A549 (cell line): ENCODE data around the gene KRTAP10-9.

Experiments
- CTCF ChIP-seq: fragments of >200 bp; sonication (Bioruptor Twin); formaldehyde crosslinking; IDR thresholded peaks from 3 replicates; pipeline ENCODE4 v1.5.1; 2016
- JUN ChIP-seq, 2 experiments: fragments of >200 bp; sonication (Bioruptor Twin); formaldehyde crosslinking; IDR thresholded peaks; 2 replicates in 1 of 2; 3 replicates in 1 of 2; pipeline ENCODE4 v1.6.1; 2016 to 2017
- PBX3 ChIP-seq: IDR thresholded peaks from 2 replicates; pipeline ENCODE4 v1.6.1; 2012
- SMC3 ChIP-seq: fragments of >200 bp; sonication (Bioruptor Twin); formaldehyde crosslinking; IDR thresholded peaks from 3 replicates; pipeline ENCODE4 v1.6.1; 2018; ENCODE audit warnings: inconsistent platforms

- TF ChIP-seq CTCF (no peak), PBX3 (no peak), JUN (IDR thresholded peaks at IDR 0.05) (no peak), SMC3 (no peak)
Observed at GRCh38 chr21:44603911-44604310, 23.0 kb upstream of the KRTAP10-9 start.
